MV-4-11 (cell line): ENCODE results near the gene GPR37.

Experiments used
- DNase-seq: peaks from one replicate; lab custom pipeline; 2025; lab: John Stamatoyannopoulos, UW

The GPR37 gene

DNA sequence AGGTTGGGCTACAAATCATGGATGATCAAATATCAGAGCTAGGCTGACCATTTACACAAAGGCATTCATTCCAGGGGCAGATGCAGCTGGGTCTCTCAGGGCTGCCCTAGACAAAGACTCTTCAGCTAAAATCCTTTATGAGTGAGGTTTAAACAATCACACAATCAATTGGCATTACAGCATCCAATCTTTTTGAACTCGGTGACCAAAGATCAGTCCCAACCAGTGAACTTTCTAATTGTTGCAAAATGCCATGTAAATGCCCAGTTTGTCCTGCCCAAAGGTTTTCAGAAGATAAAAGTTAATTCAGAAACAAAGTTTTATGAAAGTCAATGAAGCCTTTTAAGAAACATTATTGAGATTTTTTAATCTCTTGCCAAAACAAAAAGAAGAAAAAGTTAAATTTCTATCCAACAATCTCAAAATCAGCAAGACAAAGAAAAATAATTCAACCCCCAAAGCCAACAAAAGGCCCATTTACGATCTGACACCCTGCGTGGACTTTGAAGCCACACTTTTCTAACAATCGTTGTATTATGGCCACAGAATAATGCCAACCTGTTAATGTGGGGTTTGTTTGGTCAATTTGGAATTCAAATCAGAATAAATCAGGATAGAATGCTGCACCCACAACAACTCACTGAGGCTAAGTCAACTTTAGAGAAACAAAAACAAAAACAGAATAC, 40.9 kb downstream of the GPR37 start:
- DNase-seq: no peak

DNA sequence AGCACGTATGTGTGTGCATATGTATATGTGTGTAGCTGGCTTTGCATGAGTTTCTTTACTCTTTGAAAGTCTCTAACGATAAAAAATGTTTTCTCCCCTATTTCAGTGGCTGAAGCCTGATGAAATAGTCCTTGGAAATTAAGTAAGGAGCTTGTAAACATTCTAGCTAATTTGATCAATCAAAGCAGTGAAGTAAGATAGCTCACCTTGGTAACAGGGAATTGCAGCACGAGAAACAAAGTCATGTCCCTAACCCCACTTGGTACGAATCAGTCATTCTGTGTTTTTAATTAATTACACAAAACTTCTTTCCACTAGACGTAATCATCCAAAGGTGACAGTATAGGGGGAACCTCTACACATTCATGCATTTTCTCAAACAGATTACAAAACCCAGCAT, 41.5 kb downstream of the GPR37 start:
- DNase-seq: no peak

DNA sequence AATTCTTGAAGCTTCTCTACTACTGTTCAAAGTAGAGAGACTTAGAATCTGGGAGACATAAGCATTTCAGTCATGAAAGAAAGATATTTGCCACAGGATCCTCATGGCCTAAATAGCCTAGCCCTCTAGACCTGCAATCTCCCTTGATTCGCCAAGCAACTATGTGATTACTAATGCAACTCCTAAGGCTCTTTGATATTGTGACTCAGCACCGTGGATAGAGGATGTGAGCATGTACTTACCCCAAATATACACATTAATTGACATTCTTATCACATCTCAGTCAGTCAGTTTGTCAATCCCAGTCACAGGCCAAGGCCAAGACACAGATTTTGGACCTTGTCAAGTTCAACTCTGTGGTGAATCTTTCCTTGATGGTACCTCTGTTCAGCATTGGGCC, 42.6 kb downstream of the GPR37 start:
- no peak for DNase-seq

DNA sequence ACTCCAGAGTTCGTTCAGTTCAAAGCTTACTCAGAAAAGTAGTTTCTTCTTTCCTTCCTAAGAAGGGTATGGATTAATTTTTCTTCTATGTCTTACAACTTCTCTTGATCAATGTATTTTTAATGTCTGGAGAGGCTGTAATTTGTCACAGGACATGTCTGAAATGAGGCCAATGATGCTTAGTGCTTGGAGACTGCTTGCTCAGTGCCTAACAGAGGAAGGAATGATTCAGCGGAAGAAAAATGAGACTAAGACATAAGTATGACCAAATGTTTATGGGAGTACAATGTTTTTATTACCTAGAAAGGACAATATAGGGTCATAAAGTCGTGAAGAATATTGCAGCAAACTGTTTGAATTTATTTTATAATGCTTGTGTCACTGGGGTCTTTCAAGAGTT, 43.3 kb downstream of the GPR37 start:
- DNase-seq: no peak

DNA sequence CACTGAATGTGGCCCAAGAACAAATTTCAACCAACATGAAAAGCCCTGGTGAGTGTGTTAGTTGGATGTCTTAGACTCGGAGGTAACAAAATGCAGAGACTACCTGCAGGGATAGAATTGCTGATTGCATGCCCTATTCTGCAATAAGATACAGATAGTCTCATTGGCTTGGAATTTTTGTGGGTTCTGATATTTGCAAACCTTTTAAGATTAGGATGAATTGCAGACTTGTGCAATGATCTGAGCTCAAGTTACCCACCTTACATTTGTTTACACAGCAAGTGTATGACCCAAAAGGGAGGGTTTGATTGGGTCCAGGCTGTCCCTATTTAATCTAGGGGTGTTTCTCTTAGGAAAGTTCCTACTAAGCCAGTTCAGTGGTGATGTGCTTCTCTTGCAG, 45.4 kb downstream of the GPR37 start:
- DNase-seq: no peak

DNA sequence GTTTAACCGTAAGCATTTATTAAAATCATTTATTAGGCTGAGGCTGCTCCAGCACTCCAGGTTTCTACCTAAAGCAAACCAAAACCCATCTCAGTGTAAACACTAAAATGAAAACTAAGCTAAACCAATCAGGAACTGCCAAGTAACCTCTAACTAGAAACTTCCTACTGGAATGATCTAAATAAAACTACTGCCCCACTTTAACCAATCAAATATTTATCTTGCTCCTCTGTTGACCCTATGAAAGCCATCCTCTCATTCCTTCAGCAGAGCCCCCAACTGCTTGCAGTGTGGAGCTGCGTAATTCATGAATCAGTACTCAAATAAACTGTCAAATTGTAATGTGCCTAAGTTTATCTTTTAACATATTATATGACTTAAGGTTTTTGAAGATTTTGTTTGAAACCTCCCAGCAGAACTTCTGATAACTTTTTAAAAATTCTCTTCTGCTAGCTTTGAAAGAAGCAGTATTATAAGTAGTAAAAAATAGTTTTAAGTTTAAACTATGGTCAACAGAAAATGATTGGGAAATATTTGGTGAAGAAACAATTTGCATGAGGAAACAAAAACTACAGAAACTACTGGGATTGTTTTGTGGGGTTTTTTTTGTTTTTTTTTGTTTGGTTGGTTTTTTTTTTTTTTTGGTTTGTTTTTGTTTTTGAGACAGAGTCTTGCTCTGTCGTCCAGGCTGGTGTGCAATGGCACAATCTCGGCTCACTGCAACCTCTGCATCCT, 47.4 kb downstream of the GPR37 start:
- no peak for DNase-seq

DNA sequence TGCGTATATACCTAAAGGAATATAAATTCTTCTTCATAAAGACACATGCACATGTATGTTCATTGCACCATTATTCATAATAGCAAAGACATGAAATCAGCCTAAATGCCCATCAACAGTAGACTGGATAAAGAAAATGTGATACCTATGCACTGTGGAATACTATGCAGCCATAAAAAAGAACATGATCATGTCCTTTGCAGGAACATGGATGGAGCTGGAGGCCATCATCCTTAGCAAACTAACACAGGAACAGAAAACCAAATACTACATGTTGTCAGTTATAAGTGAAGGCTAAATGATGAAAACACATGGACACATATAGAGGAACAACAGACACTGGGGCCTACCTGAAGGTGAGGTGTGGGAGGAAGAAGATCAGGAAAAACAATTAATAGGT, 48.7 kb downstream of the GPR37 start:
- DNase-seq: no peak

DNA sequence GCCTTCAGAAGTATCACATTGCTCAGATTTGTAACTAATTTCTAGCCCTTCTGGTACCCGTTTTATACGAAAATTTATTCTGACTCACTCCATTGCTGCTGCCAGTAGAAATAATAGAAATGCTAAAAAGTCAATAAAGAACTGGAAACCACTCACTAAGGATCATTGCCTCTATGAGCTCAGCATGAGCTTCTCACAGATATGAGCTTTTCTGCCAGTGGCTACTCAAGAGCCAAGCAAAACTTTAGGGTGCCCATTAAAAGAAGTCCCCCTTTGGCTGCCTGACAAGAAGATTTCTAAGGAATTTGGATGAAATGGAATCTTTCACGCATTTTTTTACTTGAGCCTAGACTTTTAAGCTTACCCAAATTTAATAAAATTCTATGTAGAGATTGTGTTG, 52.5 kb downstream of the GPR37 start:
- DNase-seq: no peak

DNA sequence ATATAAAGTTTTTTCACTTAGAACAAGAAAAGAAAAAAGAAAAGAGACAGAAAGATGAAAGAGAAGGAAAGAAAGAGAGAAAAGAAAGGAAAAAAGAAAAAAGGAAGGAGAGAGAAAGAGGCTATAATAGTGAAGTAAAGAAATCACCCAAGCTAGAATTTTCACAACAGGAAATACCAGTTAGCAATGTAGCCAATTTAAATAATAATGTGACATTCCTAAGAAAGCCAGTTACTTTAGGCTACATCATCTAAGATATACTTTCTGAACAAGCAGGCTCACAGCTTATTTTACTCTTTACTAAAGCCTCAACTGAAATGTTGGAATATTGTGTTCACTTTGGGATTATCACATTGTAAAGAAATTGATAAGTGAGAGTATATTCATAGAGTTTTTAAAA, 53.6 kb downstream of the GPR37 start:
- no peak for DNase-seq

DNA sequence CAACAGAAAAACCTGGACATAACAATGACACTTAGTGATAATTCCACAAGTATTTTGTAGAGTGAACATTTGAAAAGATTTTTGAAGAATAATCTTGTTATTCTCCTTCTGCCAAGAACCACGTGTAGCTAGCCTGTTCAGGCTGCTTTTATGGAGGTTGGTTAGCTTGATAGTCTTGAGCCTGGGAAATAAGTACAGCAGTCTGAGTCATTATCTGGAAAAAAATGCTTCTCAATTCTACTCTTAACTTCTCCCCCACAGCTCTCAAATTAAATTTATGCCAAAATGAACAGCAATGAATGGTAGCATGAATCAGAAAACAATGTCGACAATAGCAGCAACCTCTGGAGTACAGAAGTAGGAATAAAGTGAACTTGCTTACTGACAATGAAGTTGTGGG, 63.2 kb downstream of the GPR37 start:
- DNase-seq: no peak

DNA sequence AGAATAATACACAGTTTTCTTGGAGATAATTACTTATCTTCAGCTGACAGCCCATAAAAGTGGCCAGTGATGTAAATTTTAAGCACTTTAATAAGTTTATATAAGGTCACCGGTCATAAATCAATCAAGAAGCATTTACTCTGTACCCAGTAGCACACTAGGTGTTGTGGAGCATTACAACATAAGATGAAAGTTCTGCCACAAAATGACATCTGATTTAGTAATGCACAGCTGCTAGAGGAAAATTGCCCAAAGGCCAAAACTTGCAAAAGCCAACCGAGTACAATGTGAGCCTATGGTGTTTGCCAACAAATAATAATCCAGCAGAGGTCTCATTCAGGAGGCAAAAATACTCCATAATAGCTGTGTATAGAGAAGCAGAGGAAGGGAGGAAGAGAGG, 63.6 kb downstream of the GPR37 start:
- no peak for DNase-seq

DNA sequence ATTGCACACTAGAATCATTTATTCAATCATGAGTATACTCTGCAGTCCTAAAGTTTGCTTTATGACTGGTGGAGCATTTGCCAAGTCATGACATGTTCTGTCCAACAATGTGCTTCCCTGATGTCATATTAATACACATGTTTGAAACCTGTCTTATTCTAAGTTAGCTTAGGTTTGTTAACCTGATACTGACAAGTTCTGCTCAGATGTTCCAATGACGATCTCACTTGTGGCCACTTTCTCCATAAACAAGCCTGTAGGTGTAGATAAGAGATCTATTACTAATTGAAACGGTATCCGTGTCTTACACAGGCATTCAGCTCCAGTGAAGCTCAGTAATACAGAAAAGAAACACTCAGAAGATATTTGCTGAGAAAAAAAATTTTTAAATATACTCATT, 64.9 kb downstream of the GPR37 start:
- no peak for DNase-seq

DNA sequence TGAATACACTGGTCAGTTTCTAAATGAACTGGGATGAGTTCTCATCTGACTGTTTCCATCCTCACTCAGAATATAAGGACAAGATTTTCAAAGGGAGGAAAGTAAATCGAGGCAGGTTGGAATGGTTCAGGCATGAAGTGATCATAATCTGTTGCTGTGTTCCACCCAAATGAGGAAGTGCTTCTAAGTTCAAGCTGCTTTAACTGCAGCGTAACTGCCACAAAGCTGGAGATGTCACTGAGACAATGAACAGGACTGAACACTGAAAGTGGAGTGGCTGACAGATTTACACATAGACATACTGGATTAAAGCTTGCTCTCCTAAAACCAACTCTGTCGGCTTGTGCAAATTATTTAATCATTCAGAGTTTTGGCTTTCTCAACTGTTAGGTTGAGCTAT, 66.6 kb downstream of the GPR37 start:
- peak; percentile 47 for DNase-seq

DNA sequence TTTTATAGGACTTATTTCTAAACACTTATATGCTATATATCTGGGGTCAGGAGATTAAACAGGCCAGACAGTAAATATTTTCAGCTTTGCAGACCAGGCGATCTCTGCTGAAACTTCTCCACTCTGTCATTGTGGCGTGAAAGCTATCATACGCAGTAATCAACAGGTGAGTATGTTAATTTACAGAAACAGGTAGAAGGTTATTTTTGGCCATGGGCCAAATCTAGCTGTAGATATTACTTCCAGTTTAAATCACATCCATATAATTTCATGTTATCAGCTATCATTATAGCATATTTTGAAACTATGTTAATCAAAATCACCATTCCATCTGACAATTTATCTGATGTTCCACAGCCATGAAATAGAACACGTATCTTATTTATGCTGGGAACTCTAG, 67.8 kb downstream of the GPR37 start:
- DNase-seq: no peak
